GM23248 (cell line): ENCODE results near the gene BAD. TPM values are rescaled to one million over a fixed set of nuclear protein-coding genes. Genes with fewer than 3 reads are reported as not detected.

Experiments
- DNase-seq: peaks from one replicate; pipeline ENCODE4 v3.0.0-alpha.2; 2015
- H2AFZ ChIP-seq: fragments of 200-600 bp; sonication (generic); 2 replicates; pipeline ENCODE4 v1.6.1; 2016; ENCODE audit warnings: antibody characterized with exemption
- H3F3A ChIP-seq: fragments of 200-600 bp; sonication (generic); 2 replicates; pipeline ENCODE4 v1.6.1; 2016; ENCODE audit warnings: mild to moderate bottlenecking, antibody characterized with exemption, mixed run types; ENCODE audit not compliant: insufficient read depth
- H3K27ac ChIP-seq: fragments of 200-600 bp; sonication (generic); 2 replicates; pipeline ENCODE4 v1.5.1; 2016; ENCODE audit warnings: mild to moderate bottlenecking
- H3K27me3 ChIP-seq: fragments of 200-600 bp; sonication (generic); replicated peaks from 2 replicates; pipeline ENCODE4 v1.6.1; 2016; ENCODE audit warnings: mild to moderate bottlenecking; ENCODE audit not compliant: insufficient read depth
- H3K36me3 ChIP-seq: fragments of 200-600 bp; sonication (generic); 2 replicates; pipeline ENCODE4 v1.6.1; 2016; ENCODE audit warnings: low read depth, mild to moderate bottlenecking
- H3K4me1 ChIP-seq: fragments of 200-600 bp; sonication (generic); 2 replicates; pipeline ENCODE4 v1.6.1; 2016; ENCODE audit warnings: mild to moderate bottlenecking; ENCODE audit not compliant: insufficient read depth
- H3K4me2 ChIP-seq: fragments of 200-600 bp; sonication (generic); one replicate; pipeline ENCODE4 v1.6.1; 2016; ENCODE audit warnings: mild to moderate bottlenecking; ENCODE audit not compliant: unreplicated experiment
- H3K4me3 ChIP-seq: fragments of 200-600 bp; sonication (generic); 2 replicates; pipeline ENCODE4 v1.5.1; 2016; ENCODE audit warnings: mild to moderate bottlenecking
- H3K79me2 ChIP-seq: fragments of 200-600 bp; sonication (generic); 2 replicates; pipeline ENCODE4 v1.6.1; 2016; ENCODE audit warnings: mild to moderate bottlenecking; ENCODE audit not compliant: insufficient read depth
- H3K9ac ChIP-seq: fragments of 200-600 bp; sonication (generic); 2 replicates; pipeline ENCODE4 v1.6.1; 2016; ENCODE audit warnings: mild to moderate bottlenecking
- H3K9me2 ChIP-seq: fragments of 200-600 bp; sonication (generic); 2 replicates; pipeline ENCODE4 v1.6.1; 2016; ENCODE audit warnings: mixed run types, mild to moderate bottlenecking, moderate library complexity; ENCODE audit not compliant: insufficient read depth
- H3K9me3 ChIP-seq: fragments of 200-600 bp; sonication (generic); one replicate; pipeline ENCODE4 v1.6.1; 2017; ENCODE audit warnings: low read depth
- H4K20me1 ChIP-seq: fragments of 200-600 bp; sonication (generic); 2 replicates; pipeline ENCODE4 v1.6.0; 2016; ENCODE audit not compliant: insufficient read depth
- EZH2 ChIP-seq: fragments of 200-600 bp; sonication (generic); IDR thresholded peaks from 2 replicates; pipeline ENCODE4 v1.6.1; 2018; ENCODE audit warnings: antibody characterized with exemption, mild to moderate bottlenecking; ENCODE audit not compliant: insufficient read depth, poor library complexity, severe bottlenecking
- EZH2phosphoT487 ChIP-seq: fragments of 200-600 bp; sonication (generic); IDR thresholded peaks from 2 replicates; pipeline ENCODE4 v1.6.1; 2018; ENCODE audit warnings: antibody characterized with exemption, moderate library complexity, mild to moderate bottlenecking, low read depth; ENCODE audit not compliant: insufficient read depth
- WGBS, 2 experiments: methylation state at CpG; one replicate each; pipeline ENCODE4 v1.1.6; 2015 to 2017; ENCODE audit warnings: low lambda C conversion rate in 2 of 2, low coverage in 1 of 2; ENCODE audit errors: missing lambda C conversion rate in 2 of 2; 5-methylcytosine and 5-hydroxymethylcytosine counted together
- in situ Hi-C: fragments of 300-500 bp; cut with MboI; formaldehyde crosslinking; loops from 2 replicates; pipeline ENCODE4 v1.15.0; 2020
- polyA plus RNA-seq: library from polyadenylated mRNA; unstranded; fragments of >200 nt; fragmentation: Nextera tagmentation; extraction: Ambion mirVana; gene quantifications from 2 replicates; pipeline ENCODE4 v1.2.1, GENCODE V29; 2016
- total RNA-seq: library from RNA; depleted of rRNA; stranded (reverse); fragments of >200 nt; shearing (Covaris generic); gene quantifications from 2 replicates; pipeline ENCODE4 v1.2.3, GENCODE V29; 2014

The BAD gene
- total and polyA plus RNA-seq, 2 experiments from 2014 or later: 146 to 170 TPM

DNA sequence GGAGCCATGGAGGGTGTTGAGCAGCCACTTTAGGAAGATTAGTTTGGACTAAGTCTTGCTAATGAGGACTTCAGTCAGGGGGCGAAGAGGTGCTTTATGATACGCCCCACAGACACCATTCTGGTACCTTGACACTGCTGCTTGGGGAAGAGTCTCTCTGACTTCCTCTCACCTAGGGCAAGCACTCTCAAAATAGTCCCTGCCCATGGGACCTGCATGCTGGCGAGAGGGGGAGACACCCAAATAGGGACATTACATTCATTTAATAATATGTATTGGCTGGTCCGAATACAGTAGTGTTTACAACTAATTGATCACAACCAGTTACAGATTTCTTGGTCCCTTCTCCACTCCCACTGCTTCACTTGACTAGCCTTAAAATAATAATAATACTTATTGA is 11.3 kb upstream of the BAD start:
- 77 to 82% methylated on average over 4 of the region's 4 CpGs for WGBS, 2 experiments
- peaks cover 8% of the 10 kb centered on the region; the same call in 1 of the 2 replicates for H3K4me1 ChIP-seq
- no peaks in the 10 kb centered on the region for H4K20me1 ChIP-seq
- H3K4me2 ChIP-seq: no peak overlapping the region
- no peaks in the 10 kb centered on the region for H3K79me2 ChIP-seq
- H3K9ac ChIP-seq: no peak overlapping the region
- no peaks in the 10 kb centered on the region for H3K36me3 ChIP-seq
- H3K4me3 ChIP-seq: no peak overlapping the region
- in situ Hi-C loops: no loop called here
- no peaks in the 10 kb centered on the region for H3F3A ChIP-seq
- H2AFZ ChIP-seq: no peak overlapping the region
- no peak overlapping the region for H3K27ac ChIP-seq
- DNase-seq: no peak
- H3K27me3 ChIP-seq: peaks cover 24% of the 10 kb centered on the region
- H3K9me3 ChIP-seq: no peaks in the 10 kb centered on the region
- H3K9me2 ChIP-seq: no peaks in the 10 kb centered on the region
- no peak for TF ChIP-seq EZH2
- no peak for TF ChIP-seq EZH2phosphoT487

DNA sequence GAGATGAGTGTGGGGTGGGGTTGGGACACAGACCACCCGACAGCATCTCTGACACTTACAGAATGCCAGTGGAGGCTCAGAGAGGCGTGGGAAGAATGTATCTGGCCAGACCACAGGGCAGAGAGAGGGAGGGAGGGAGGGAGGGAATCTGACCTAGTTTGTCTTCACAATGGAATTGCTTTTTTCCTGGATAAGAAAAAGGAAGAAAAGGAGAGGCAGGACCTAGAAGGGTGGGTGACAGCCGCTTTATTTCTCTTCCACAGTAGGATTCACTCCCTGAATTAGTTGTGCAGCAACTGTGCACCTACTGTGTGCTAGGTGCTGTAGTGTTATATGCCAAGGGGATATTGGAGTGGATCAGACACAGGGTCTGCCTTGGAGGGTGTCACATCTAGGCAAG is 10.3 kb upstream of the BAD start:
- no peak overlapping the region for H3K4me3 ChIP-seq
- peak; percentile 62 for DNase-seq
- H3K9me3 ChIP-seq: no peaks in the 10 kb centered on the region
- TF ChIP-seq EZH2phosphoT487 (no peak), EZH2 (no peak)
- H3K4me2 ChIP-seq: no peak overlapping the region
- H2AFZ ChIP-seq: no peak overlapping the region
- H3K9ac ChIP-seq: no peak overlapping the region
- no peaks in the 10 kb centered on the region for H3K79me2 ChIP-seq
- peaks cover 21% of the 10 kb centered on the region for H3K27me3 ChIP-seq
- no peaks in the 10 kb centered on the region for H3K9me2 ChIP-seq
- no peaks in the 10 kb centered on the region for H4K20me1 ChIP-seq
- no peaks in the 10 kb centered on the region for H3K36me3 ChIP-seq
- in situ Hi-C loops: no loop called here
- 13 to 21% methylated on average over 3 of the region's 3 CpGs for WGBS, 2 experiments
- H3K27ac ChIP-seq: no peak overlapping the region
- 0 out of 2 replicates have a peak, but pooled peaks cover 4% of the 10 kb centered on the region for H3K4me1 ChIP-seq
- no peaks in the 10 kb centered on the region for H3F3A ChIP-seq

DNA sequence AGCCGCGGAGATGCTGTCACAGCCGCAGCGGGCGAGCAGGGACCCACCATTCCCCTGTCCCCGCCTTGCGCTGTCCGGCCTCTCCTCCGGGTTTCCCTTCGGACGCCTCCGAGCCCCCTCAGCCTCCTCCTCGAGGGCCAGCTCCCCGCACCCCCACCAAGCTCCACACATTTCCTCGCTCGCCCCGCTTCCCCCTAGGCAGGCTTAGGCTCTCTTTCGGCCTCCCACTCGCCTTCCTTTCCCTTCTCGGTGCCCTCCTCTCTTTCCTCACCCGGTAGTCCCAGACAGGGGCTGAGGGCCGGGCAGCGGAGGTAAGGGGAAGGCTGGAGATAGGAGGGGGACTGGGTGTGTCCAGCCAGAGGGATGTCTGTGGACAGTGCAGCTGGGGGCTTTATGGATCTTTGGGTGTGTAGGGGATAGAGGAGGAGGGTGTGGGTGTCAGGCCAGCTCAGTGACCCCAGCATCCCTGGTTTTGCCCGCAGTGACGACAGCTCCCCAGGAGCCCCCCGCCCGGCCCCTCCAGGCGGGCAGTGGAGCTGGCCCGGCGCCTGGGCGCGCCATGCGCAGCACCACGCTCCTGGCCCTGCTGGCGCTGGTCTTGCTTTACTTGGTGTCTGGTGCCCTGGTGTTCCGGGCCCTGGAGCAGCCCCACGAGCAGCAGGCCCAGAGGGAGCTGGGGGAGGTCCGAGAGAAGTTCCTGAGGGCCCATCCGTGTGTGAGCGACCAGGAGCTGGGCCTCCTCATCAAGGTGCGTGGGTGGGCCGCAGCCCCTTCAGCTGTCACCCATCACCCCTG is 8.2 kb upstream of the BAD start:
- peak; percentile 81 for TF ChIP-seq EZH2
- TF ChIP-seq EZH2phosphoT487: no peak
- no peak for DNase-seq
- Histone ChIP-seq H3K79me2 (no peaks in the 10 kb centered on the region), H2AFZ (no peak overlapping the region), H3K36me3 (no peaks in the 10 kb centered on the region), H3K4me3 (peak overlapping the region; percentile 58), H3K4me1 (0 out of 2 replicates have a peak, but pooled peaks cover 2% of the 10 kb centered on the region), H3K4me2 (peak overlapping the region; percentile 45), H3K27ac (no peak overlapping the region), H3K27me3 (peaks cover 20% of the 10 kb centered on the region), H3F3A (no peaks in the 10 kb centered on the region), H3K9ac (no peak overlapping the region), H3K9me2 (no peaks in the 10 kb centered on the region), H4K20me1 (no peaks in the 10 kb centered on the region), H3K9me3 (no peaks in the 10 kb centered on the region)
- in situ Hi-C loops: no loop called here
- 51 to 64% methylated on average over 14 to 35 of the region's 42 CpGs for WGBS, 2 experiments

DNA sequence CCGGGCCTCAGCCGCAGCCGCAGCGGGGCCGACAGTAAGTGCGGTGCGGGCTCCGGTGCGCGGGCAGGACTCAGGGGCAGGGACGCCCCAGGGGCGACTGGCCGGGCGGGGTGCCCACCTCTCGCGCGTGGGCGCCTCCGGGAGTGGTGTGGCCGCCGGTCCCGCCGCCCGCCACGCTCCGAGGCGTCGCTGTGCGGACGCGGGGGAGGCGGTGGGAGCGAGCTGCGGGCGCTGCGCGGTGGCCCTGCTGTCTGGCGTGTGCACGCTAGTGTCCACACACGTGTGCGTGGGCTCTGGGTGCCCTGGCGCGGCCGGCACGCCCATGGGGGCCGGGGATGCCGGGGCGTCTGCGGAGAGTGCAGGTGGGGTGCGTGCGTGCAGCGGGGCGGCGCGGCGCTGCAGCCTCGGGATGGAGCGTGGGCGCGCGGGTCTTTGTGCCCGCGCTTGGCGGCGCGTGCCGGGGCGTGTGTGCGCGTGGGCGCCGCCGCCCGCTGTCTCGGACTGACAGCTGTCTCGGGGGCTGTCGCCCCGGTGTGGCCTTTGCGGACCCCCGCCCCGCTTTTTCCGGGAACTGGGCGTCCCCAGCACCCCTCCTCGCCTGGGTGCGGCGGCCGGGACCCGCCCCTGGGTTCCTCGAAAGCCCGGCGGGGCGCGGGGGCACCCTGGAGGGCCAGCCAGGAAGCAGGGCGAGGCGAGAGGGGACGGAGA is 7.4 kb upstream of the BAD start:
- Histone ChIP-seq H3K27ac (no peak overlapping the region), H4K20me1 (no peaks in the 10 kb centered on the region), H3K4me2 (peak overlapping the region; percentile 45), H3K4me1 (0 out of 2 replicates have a peak, but pooled peaks cover 2% of the 10 kb centered on the region), H3K9me3 (no peaks in the 10 kb centered on the region), H3K27me3 (peaks cover 20% of the 10 kb centered on the region), H3K36me3 (no peaks in the 10 kb centered on the region), H2AFZ (no peak overlapping the region), H3K9ac (no peak overlapping the region), H3K4me3 (peak overlapping the region; percentile 58), H3K79me2 (0 out of 2 replicates have a peak, but pooled peaks cover 6% of the 10 kb centered on the region), H3K9me2 (no peaks in the 10 kb centered on the region), H3F3A (no peaks in the 10 kb centered on the region)
- in situ Hi-C loops: no loop called here
- no peak; the same call in 1 of the 2 replicates for TF ChIP-seq EZH2phosphoT487
- peak; percentile 87 for TF ChIP-seq EZH2
- peak; percentile 42 for DNase-seq
- 1 to 3% methylated on average over 51 to 54 of the region's 96 CpGs for WGBS, 2 experiments
